Keratinocyte (primary cell): ENCODE data around the gene CASTOR2. TPM values are rescaled to one million over a fixed set of nuclear protein-coding genes. Genes with fewer than 3 reads are reported as not detected.
"Not testable (repeated sequence)": the region's sequence is repeated elsewhere in the genome, so short reads cannot be mapped to it uniquely, and the experiment has no call there.

Experiments used
- DNase-seq: peaks from one replicate; pipeline ENCODE4 v3.0.0-alpha.2; 2011; ENCODE audit warnings: low read depth, missing footprints, low spot score
- FAIRE-seq: peaks from 2 replicates; lab custom pipeline; 2011; peaks lifted over from hg19 to GRCh38; lab: Jason Lieb, UNC
- H2AFZ ChIP-seq: 2 replicates; pipeline ENCODE4 v1.6.0; 2012; ENCODE audit warnings: low read length, control low read depth, inconsistent platforms; ENCODE audit not compliant: control insufficient read depth
- H3K27ac ChIP-seq: 2 replicates; pipeline ENCODE4 v1.5.1; 2011; ENCODE audit warnings: low read length; ENCODE audit not compliant: control insufficient read depth, insufficient read depth
- H3K27me3 ChIP-seq: 3 replicates; pipeline ENCODE4 v1.6.0; 2011; ENCODE audit warnings: low read length; ENCODE audit not compliant: control insufficient read depth, insufficient read depth; ENCODE audit errors: extremely low read depth
- H3K36me3 ChIP-seq, 2 experiments: 2 replicates in 1 of 2; 3 replicates in 1 of 2; pipeline ENCODE4 v1.5.1; 2011; ENCODE audit warnings: low read length in 2 of 2, mild to moderate bottlenecking in 1 of 2; ENCODE audit not compliant: control insufficient read depth in 2 of 2, insufficient read depth in 2 of 2; ENCODE audit errors: extremely low read depth in 1 of 2
- H3K4me1 ChIP-seq: 3 replicates; pipeline ENCODE4 v1.5.1; 2011; ENCODE audit warnings: low read length; ENCODE audit not compliant: control insufficient read depth, insufficient read depth; ENCODE audit errors: extremely low read depth
- H3K4me2 ChIP-seq: 3 replicates; pipeline ENCODE4 v1.6.0; 2011; ENCODE audit warnings: low read depth, low read length; ENCODE audit not compliant: control insufficient read depth, insufficient read depth; ENCODE audit errors: extremely low read depth
- H3K4me3 ChIP-seq, 3 experiments: fragments of 200-600 bp in 1 of 3; sonication (generic) in 1 of 3; 2 replicates in 2 of 3; 3 replicates in 1 of 3; pipeline ENCODE4 v1.5.1; 2011 to 2016; ENCODE audit warnings: low read length in 3 of 3, mild to moderate bottlenecking in 3 of 3, control low read depth in 2 of 3, inconsistent platforms in 1 of 3, low read depth in 1 of 3, mixed read lengths in 1 of 3, mixed run types in 1 of 3, moderate library complexity in 1 of 3; ENCODE audit not compliant: control insufficient read depth in 2 of 3, insufficient read depth in 2 of 3; ENCODE audit errors: extremely low read depth in 1 of 3
- H3K79me2 ChIP-seq: 2 replicates; pipeline ENCODE4 v1.6.0; 2012; ENCODE audit warnings: low read length; ENCODE audit not compliant: control insufficient read depth, insufficient read depth
- H3K9ac ChIP-seq: 3 replicates; pipeline ENCODE4 v1.6.0; 2011; ENCODE audit warnings: low read length; ENCODE audit not compliant: control insufficient read depth, insufficient read depth; ENCODE audit errors: extremely low read depth
- H3K9me1 ChIP-seq: 3 replicates; pipeline ENCODE4 v1.6.0; 2011; ENCODE audit warnings: low read length; ENCODE audit not compliant: control insufficient read depth, insufficient read depth; ENCODE audit errors: extremely low read depth
- H3K9me3 ChIP-seq: 2 replicates; pipeline ENCODE4 v1.5.1; 2012; ENCODE audit warnings: low read depth, low read length; ENCODE audit not compliant: control insufficient read depth
- H4K20me1 ChIP-seq: 3 replicates; pipeline ENCODE4 v1.6.0; 2011; ENCODE audit warnings: low read length; ENCODE audit not compliant: control insufficient read depth, insufficient read depth; ENCODE audit errors: extremely low read depth
- dilution Hi-C: fragments of 300-500 bp; cut with MboI; formaldehyde crosslinking; loops from one replicate; pipeline ENCODE4 v1.7.0; 2020; ENCODE audit warnings: low sequenced_read_pairs; ENCODE audit not compliant: extremely low pct_ligation_motif_present
- polyA minus RNA-seq, 3 experiments: library from RNA; depleted of rRNA, polyadenylated mRNA; stranded (reverse); fragments of >200 nt; gene quantifications; 1 replicate in 1 of 3; 2 replicates in 1 of 3; 3 replicates in 1 of 3; pipeline ENCODE4 v1.2.3, GENCODE V29; 2011
- polyA plus RNA-seq, 5 experiments: library from polyadenylated mRNA; depleted of rRNA in 3 of 5; stranded (reverse) in 3 of 5; stranded (forward) in 1 of 5; unstranded in 1 of 5; fragments of >200 nt; gene quantifications; 1 replicate in 1 of 5; 2 replicates in 3 of 5; 3 replicates in 1 of 5; pipeline versions ENCODE4 v1.2.1 to v1.2.3, GENCODE V29; 2011 to 2012; ENCODE audit warnings: missing spikeins in 2 of 5, low read depth in 1 of 5, low replicate concordance in 1 of 5

Gene CASTOR2
- polyA plus RNA-seq, result 0.75 to 3.3 TPM (median 1.3 TPM) in 3 replicates
- polyA plus RNA-seq (2011; ENCODE audit: low read depth), result 0.72 TPM
- 2.1 and 3.8 TPM in 2 replicates for polyA plus RNA-seq (2011; cell fraction: cytosol; rRNA removed)
- 5.5 and 7.1 TPM in 2 replicates for polyA plus RNA-seq (2011; cell fraction: nucleus; rRNA removed)
- polyA plus RNA-seq (2012; ENCODE audit: low replicate concordance), result 1.3 and 2.1 TPM in 2 replicates
- 6.8 to 38.8 TPM (median 10.9 TPM) in 3 replicates for polyA minus RNA-seq
- 10.0 TPM for polyA minus RNA-seq (2011; cell fraction: cytosol; rRNA and poly(A)+ RNA removed)
- polyA minus RNA-seq (2011; cell fraction: nucleus; rRNA and poly(A)+ RNA removed), result 5.7 and 6.1 TPM in 2 replicates

GRCh38 chr7:74964511-74965119 is at the start of gene CASTOR2:
TSS of gene CASTOR2 (plus strand) at chr7:74964705. CDS start at chr7:74964986, 281 bp downstream.
- H3K4me1 ChIP-seq, H2AFZ ChIP-seq, H3K9me1 ChIP-seq, DNase-seq, H3K4me3 ChIP-seq, H3K27me3 ChIP-seq, H4K20me1 ChIP-seq, H3K79me2 ChIP-seq, H3K9me3 ChIP-seq, dilution Hi-C loops, H3K9ac ChIP-seq, H3K36me3 ChIP-seq, FAIRE-seq, H3K27ac ChIP-seq, H3K4me2 ChIP-seq: not testable (repeated sequence)

- DNase-seq, H3K9me3 ChIP-seq, H3K27ac ChIP-seq, H3K9me1 ChIP-seq, H3K4me2 ChIP-seq, dilution Hi-C loops, H3K27me3 ChIP-seq, H2AFZ ChIP-seq, H3K4me3 ChIP-seq, FAIRE-seq, H4K20me1 ChIP-seq, H3K36me3 ChIP-seq, H3K9ac ChIP-seq, H3K79me2 ChIP-seq, H3K4me1 ChIP-seq: not testable (repeated sequence)
Observed at GRCh38 chr7:74922321-74922890, 42.1 kb upstream of the CASTOR2 start.

- H3K27ac ChIP-seq, H3K9me1 ChIP-seq, H3K4me1 ChIP-seq, FAIRE-seq, H3K36me3 ChIP-seq, H3K4me2 ChIP-seq, dilution Hi-C loops, H3K27me3 ChIP-seq, DNase-seq, H3K79me2 ChIP-seq, H4K20me1 ChIP-seq, H3K4me3 ChIP-seq, H2AFZ ChIP-seq, H3K9ac ChIP-seq, H3K9me3 ChIP-seq: not testable (repeated sequence)
Observed at GRCh38 chr7:74923644-74924043, 40.9 kb upstream of the CASTOR2 start.

GRCh38 chr7:74926968-74927367 is 37.5 kb upstream of the CASTOR2 start:
- FAIRE-seq, result not testable (repeated sequence)

More at GRCh38 chr7:74926968-74927367, 37.5 kb upstream of the CASTOR2 start:
- H3K9ac ChIP-seq, H3K36me3 ChIP-seq, H2AFZ ChIP-seq, H3K79me2 ChIP-seq, H3K27ac ChIP-seq, H3K27me3 ChIP-seq, H3K9me1 ChIP-seq, H3K4me1 ChIP-seq, dilution Hi-C loops, H3K4me3 ChIP-seq, H3K9me3 ChIP-seq, H4K20me1 ChIP-seq, H3K4me2 ChIP-seq, DNase-seq: not testable (repeated sequence)
